SK-N-MC (cell line): ENCODE data around the gene ACP2.
"Not testable (repeated sequence)": the region's sequence is repeated elsewhere in the genome, so short reads cannot be mapped to it uniquely, and the experiment has no call there.

Source experiments
- DNase-seq: peaks from one replicate; pipeline ENCODE4 v3.0.0-alpha.2; 2011; ENCODE audit warnings: low read depth, low spot score
- H3K27ac ChIP-seq: fragments of 200-600 bp; sonication (generic); 2 replicates; pipeline ENCODE4 v1.5.1; 2016; ENCODE audit warnings: mixed run types
- H3K36me3 ChIP-seq: fragments of 200-600 bp; sonication (generic); 2 replicates; pipeline ENCODE4 v1.6.1; 2017; ENCODE audit warnings: antibody characterized with exemption, low read length, mixed read lengths; ENCODE audit not compliant: insufficient read depth
- H3K4me3 ChIP-seq: fragments of 200-600 bp; sonication (generic); 2 replicates; pipeline ENCODE4 v1.5.1; 2016
- H3K9ac ChIP-seq: fragments of 200-600 bp; sonication (generic); 2 replicates; pipeline ENCODE4 v1.8.0; 2017; ENCODE audit warnings: mixed run types, mixed read lengths; ENCODE audit not compliant: insufficient read length
- H3K9me3 ChIP-seq: fragments of 200-600 bp; sonication (generic); 2 replicates; pipeline ENCODE4 v1.6.1; 2017; ENCODE audit warnings: low read depth, mild to moderate bottlenecking, antibody characterized with exemption, low read length, moderate library complexity, mixed read lengths
- EZH2 ChIP-seq: fragments of 200-600 bp; sonication (generic); IDR thresholded peaks from one replicate; pipeline ENCODE4 v1.6.1; 2017; ENCODE audit warnings: antibody characterized with exemption
- FOXP2 ChIP-seq: optimal IDR thresholded peaks from 2 replicates; pipeline ENCODE3; 2011; ENCODE audit warnings: mild to moderate bottlenecking, moderate library complexity; ENCODE audit not compliant: insufficient read depth; ENCODE audit errors: extremely low read length, control extremely low read depth
- POLR2AphosphoS5 ChIP-seq: IDR thresholded peaks from 2 replicates; pipeline ENCODE4 v1.6.1; 2012; ENCODE audit warnings: mild to moderate bottlenecking, low read depth, low read length, borderline replicate concordance

ACP2 gene

DNA sequence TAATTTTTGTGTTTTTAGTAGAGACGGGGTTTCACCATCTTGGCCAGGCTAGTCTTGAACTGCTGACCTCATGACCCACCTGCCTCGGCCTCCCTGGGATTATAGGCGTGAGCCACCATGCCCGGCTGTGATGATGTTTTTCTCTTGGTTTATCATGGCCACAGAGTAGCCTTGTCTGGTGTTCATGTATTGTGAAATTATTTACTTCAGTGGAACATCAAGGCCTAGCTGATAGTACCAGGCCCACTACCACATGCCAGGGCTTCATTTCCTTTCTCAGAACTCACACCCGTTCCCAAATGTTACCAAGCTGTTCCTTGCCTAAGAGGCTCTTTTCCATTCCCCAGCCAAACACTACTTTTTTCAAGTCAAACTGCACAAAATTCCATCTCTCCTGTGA, 40.0 kb downstream of the ACP2 start:
- no peak for DNase-seq
- Histone ChIP-seq H3K36me3 (no peaks in the 10 kb centered on the region), H3K9ac (no peak overlapping the region), H3K4me3 (no peak overlapping the region), H3K9me3 (no peaks in the 10 kb centered on the region), H3K27ac (no peak overlapping the region)
- no peak for TF ChIP-seq POLR2AphosphoS5
- no peak for TF ChIP-seq FOXP2
- no peak for TF ChIP-seq EZH2

DNA sequence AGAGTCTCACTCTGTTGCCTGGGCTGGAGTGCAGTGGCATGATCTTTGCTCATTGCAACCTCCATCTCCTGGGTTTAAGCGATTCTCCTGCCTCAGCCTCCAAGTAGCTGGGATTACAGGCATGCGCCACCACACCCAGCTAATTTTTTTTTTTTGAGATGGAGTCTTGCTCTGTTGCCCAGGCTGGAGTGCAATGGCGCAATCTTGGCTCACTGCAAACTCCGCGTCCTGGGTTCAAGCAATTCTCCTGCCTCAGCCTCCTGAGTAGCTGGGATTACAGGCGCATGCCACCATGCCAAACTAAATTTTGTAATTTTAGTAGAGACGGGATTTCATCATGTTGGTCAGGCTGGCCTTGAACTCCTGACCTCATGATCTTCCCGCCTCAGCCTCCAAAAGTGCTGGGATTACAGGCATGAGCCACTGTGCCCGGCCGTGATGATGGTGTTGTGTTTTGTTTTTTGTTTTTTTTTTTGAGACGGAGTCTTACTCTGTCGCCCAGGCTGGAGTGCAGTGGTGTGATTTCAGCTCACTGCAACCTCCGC, 40.5 kb downstream of the ACP2 start:
- DNase-seq, H3K9ac ChIP-seq, H3K9me3 ChIP-seq, H3K4me3 ChIP-seq, H3K27ac ChIP-seq, H3K36me3 ChIP-seq: not testable (repeated sequence)

DNA sequence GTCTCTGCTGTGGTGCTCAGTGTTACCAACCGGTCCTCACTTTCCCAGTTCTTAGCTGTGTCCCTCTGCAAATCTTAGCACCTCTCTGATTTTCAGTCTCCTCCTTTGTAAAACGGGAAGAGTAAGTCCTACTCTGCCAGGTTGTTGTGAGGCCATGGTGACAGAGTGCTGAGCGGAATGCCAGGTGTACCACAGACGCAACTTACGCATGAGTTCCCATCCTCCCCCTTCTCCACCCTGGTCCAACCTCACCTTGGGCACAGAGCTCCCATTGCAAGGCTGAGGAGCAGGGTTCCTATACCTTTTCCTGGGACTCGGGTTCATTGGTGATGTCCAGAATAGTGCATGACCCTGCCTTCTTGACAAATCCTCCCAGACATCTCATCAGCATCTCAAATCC, 41.2 kb downstream of the ACP2 start:
- TF ChIP-seq POLR2AphosphoS5 (no peak), FOXP2 (no peak), EZH2 (no peak)
- Histone ChIP-seq H3K36me3 (no peaks in the 10 kb centered on the region), H3K9ac (no peak overlapping the region), H3K4me3 (no peak overlapping the region), H3K9me3 (no peaks in the 10 kb centered on the region), H3K27ac (no peak overlapping the region)
- DNase-seq = no peak

DNA sequence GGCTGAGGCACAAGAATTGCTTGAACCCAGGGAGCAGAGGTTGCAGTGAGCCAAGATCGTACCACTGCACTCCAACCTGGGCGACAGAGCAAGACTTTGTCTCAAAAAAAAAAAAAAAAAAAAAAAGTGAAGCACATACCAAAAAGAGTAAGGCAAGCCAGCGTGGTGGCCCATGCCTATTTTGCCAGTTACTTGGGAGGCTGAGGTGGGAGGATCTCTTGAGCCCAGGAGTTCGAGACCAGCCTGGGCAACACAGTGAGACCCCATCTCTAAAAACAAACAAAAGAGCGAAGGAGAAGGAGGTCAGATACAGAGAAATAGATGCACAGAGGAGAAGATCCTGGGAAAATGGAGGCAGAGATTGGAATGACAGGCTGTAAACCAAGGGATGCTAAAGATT, 42.0 kb downstream of the ACP2 start:
- H3K4me3 ChIP-seq, H3K27ac ChIP-seq, H3K9ac ChIP-seq, H3K9me3 ChIP-seq, DNase-seq, H3K36me3 ChIP-seq: not testable (repeated sequence)

DNA sequence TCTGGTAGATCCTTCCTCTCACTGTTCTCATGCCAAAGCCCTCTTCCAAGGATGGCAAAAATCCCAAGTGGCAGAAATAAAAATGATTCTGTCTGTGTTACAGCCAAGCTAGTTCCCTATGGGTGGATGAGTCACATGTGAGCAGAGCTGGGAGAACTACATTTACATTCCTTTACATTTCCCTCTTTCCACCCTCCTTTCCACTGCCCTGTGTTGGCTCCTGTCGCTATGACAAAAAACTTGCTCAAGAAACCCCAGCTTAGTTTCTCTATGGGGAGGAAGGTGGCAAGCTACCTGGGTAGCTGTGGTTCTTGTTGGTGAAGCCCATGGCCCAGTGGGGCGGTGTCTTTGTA, 44.0 kb downstream of the ACP2 start:
- Histone ChIP-seq H3K4me3 (no peak overlapping the region), H3K9me3 (no peaks in the 10 kb centered on the region), H3K36me3 (no peaks in the 10 kb centered on the region), H3K9ac (no peak overlapping the region), H3K27ac (no peak overlapping the region)
- TF ChIP-seq FOXP2 (no peak), EZH2 (no peak), POLR2AphosphoS5 (no peak)
- no peak for DNase-seq

DNA sequence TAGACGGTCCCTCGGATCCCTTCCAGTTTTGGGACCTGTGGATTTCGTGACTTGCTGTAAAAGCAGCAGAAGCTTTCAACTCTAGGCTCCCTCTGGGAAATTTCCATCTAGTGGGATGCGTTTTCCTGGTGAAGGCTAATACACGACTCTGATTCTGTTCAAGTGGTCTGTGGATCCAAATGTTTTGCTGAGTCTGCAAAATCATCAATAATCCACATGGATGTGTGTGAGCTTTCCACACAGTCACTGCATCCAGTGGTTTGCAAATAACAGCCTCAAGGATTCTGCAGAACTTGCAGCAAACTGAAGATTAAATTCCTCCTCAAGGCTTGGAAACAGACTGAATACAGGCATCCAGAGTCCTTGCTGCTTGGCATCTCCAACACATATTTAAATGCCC, 46.0 kb downstream of the ACP2 start:
- no peak overlapping the region for H3K9ac ChIP-seq
- TF ChIP-seq POLR2AphosphoS5 (no peak), EZH2 (no peak), FOXP2 (no peak)
- H3K36me3 ChIP-seq = no peaks in the 10 kb centered on the region
- DNase-seq = no peak
- no peaks in the 10 kb centered on the region for H3K9me3 ChIP-seq
- no peak overlapping the region for H3K4me3 ChIP-seq
- no peak overlapping the region for H3K27ac ChIP-seq

DNA sequence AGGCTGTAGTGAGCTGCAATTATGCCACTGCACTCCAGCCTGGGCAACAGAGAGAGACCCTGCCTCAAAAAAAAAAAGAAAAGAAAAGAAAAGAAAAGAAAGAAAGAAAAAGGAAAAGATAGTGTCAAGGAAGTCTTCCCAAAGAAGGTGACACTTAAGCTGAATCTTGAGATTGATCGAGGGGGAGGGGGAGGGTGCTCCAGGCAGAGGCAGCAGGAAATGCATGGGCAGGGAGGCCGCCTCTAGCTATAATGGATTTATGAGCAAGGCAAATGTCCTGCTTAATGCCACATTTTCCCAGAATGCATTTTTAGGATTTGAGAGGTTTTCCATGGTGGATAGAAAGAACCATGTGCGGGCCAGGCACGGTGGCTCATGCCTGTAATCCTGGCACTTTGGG, 47.6 kb downstream of the ACP2 start:
- Histone ChIP-seq H3K9ac (no peak overlapping the region), H3K4me3 (no peak overlapping the region), H3K36me3 (no peaks in the 10 kb centered on the region), H3K27ac (no peak overlapping the region), H3K9me3 (no peaks in the 10 kb centered on the region)
- TF ChIP-seq POLR2AphosphoS5 (no peak), FOXP2 (no peak), EZH2 (no peak)
- no peak for DNase-seq

DNA sequence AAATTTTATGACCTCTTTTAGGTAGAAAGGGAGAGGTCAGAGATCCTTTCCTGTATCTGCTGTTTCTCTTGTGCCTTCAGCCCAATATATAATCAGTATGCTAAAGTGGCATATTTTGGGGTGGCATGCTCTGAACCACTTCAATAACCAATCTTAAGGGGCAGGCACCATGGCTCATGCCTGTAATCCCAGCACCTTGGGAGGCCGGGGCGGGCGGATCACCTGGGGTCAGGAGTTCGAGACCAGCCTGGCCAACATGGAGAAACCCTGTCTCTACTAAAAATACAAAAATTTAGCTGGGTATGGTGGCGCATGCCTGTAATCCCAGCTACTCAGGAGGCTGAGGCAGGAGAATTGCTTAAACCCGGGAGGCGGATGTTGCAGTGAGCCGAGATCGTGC, 50.5 kb downstream of the ACP2 start:
- H3K27ac ChIP-seq, H3K4me3 ChIP-seq, H3K9ac ChIP-seq, DNase-seq, H3K9me3 ChIP-seq, H3K36me3 ChIP-seq: not testable (repeated sequence)

DNA sequence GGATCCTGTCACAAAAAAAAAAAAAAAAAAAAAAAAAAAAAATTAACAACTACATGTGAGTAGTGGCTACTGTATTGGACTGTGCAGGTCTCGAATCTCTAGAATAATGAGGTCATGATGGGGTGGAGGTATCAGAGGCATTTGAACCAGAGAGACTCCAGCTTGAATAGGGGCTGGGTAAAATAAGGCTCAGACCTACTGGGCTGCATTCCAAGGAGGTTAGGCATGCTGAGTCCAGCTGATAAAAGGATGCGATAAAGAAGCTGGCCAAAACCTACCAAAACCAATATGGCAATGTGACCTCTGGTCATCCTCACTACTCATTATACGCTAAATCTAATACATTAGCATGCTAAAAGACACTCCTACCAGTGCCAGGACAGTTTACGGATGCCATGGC, 56.5 kb downstream of the ACP2 start:
- no peak for TF ChIP-seq EZH2
- no peak for TF ChIP-seq POLR2AphosphoS5
- TF ChIP-seq FOXP2 = no peak
- Histone ChIP-seq H3K36me3 (no peaks in the 10 kb centered on the region), H3K4me3 (no peak overlapping the region), H3K9me3 (no peaks in the 10 kb centered on the region), H3K27ac (no peak overlapping the region), H3K9ac (no peak overlapping the region)
- no peak for DNase-seq

DNA sequence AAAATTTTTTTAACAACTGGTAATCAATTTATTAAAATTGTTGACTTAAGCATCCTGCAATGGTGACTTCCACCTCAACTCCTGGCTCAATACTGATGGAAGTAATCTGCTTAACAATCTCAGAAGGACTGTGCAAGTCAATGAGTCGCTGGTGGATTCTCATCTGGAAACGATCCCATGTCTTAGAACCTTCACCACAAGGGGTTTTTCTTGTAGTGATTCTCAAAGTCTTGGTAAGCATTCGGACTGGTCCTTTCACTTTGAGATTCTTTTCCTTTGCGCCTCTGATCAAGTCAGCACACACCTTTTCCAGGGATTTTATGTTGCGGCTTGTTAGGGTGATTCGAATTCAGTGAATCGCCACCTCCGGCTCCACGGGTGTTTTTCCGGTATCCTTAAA, 57.5 kb downstream of the ACP2 start:
- H3K36me3 ChIP-seq, H3K4me3 ChIP-seq, DNase-seq, H3K27ac ChIP-seq, H3K9ac ChIP-seq, H3K9me3 ChIP-seq: not testable (repeated sequence)
